ENCODE measurements around the gene FRYL.
"Not testable (repeated sequence)": the region's sequence is repeated elsewhere in the genome, so short reads cannot be mapped to it uniquely, and the experiment has no call there.

Gene FRYL

DNA sequence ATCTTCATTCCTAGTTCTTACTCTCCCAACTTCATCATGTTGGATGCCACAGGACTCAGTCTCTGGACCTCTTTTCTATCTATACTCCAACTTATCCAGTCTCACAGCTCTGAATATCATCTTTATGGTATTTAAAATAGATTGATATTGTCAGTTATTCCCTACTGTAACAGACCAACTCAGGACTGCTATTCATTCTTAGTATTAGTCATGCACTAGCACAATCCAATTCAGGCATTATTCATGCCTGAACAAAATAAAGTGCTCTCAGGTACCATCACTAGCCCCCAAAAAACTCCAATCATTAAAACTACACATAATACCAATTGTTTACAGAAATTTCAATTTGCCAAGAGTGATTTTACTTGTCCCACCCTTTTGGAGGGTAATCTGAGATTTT is 37.7 kb downstream of the FRYL start:
- no peak for FAIRE-seq

DNA sequence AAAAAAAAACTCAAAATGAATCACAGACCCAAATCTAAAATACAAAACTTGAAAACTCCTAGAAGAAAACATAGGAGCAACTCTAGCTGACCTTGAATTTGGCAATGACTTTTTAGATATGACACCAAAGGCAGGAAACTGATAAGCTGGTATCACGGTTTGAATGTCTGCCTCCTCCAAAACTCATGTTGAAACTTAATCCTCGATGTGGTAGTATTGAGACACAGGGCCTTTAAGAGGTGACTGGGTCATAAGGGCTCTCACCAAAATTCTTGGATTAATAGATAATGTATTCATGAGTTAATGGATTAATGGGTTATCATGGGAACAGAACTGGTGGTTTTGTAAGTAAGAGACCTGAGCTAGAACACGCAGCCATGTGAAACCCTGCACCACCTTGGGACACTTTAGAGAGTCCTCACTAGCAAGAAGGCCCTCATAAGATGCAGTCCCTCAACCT is 40.5 kb downstream of the FRYL start:
- no peak for FAIRE-seq

DNA sequence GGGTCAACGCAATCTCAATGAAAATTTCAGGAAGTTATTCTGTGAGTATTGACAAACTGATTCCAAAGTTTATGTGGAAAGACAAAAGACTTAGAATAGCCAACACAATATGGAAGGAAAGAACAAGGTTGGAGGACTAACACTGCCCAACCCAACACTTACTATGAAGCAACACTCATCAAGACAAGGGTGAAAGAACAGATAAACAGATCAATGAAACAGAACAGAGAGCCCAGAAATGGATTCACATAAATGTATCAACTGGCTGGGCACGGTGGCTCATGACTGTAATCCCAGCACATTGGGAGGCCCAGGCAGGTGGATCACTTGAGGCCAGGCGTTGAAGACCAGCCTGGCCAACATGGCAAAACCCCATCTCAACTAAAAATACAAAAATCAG is 41.2 kb downstream of the FRYL start:
- no peak for FAIRE-seq

DNA sequence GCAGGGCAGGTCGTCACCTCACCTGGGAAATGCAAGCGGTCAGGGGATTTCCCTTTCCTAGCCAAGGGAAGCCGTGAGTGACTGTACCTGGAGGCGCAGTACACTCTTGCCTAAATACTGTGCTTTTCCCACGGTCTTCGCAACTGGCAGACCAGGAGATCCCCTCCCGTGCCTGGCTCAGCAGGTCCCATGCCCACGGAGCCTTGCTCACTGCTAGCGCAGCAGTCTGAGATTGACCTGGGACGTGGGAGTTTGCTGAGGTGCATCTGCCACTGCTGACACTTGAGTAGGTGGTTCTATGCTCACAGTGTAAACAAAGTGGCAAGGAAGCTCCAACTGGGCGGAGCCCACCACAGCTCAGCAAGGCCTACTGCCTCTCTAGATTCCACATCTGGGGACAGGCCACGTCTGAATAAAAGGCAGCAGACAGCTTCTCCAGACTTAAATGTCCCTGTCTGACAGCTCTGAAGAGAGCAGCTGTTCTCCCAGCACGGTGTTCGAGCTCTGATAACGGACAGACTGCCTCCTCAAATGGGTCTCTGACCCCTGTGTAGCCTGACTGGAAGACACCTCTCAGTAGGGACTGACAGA is 51.1 kb downstream of the FRYL start:
- not testable (repeated sequence) for FAIRE-seq

DNA sequence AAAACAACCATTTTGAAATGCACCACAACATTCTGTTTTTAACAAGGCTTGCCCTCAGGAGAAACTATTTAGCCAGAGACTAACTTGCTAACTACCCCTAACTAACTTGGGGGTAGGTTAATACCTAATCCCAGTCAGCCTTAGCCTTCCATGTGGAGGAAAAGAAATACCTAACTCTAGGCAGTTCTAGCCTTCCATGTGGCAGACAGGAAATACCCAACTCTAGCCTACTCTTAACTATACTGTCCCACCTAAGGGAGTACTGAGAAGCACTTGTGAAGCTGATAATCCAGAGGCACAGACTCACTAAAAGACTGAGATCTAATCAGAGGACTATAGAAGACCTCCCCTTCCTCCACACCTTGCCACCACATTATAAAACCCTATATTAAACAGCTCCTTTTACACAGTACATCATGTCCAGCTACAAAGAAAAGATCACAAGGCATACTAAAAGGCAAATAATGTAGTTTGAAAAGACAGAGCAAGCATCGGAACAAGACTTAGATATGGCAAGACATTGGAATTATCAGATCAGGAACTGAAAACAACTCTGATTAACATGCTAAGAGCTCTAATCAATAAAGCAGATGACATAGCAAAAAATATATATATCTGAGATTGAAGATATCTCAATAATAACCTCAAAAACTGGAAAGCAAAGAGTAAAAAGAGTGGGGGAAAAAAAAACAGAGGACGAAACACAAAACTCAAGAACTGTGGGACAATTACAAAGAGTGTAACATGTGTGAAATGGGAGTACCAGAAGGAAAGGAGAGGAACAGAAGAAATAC is 52.2 kb downstream of the FRYL start:
- no peak for FAIRE-seq

DNA sequence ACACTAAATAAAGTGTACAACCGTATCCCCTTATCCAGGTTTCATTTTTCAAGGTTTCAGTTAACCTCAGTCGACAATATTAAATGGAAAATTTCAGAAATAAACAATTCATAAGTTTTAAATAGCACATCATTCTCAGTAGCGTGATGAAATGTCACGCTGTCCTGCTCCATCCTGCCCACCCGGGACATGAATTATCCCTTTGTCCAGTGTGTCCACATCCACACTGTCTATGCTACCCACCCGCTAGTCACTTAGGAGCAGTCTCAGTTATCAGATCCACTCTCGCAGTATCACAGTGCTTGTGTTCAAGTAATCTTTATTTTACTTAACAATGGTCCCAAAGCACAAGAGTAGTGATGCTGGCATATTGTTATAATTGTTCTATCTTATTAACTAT is 54.7 kb downstream of the FRYL start:
- no peak for FAIRE-seq

DNA sequence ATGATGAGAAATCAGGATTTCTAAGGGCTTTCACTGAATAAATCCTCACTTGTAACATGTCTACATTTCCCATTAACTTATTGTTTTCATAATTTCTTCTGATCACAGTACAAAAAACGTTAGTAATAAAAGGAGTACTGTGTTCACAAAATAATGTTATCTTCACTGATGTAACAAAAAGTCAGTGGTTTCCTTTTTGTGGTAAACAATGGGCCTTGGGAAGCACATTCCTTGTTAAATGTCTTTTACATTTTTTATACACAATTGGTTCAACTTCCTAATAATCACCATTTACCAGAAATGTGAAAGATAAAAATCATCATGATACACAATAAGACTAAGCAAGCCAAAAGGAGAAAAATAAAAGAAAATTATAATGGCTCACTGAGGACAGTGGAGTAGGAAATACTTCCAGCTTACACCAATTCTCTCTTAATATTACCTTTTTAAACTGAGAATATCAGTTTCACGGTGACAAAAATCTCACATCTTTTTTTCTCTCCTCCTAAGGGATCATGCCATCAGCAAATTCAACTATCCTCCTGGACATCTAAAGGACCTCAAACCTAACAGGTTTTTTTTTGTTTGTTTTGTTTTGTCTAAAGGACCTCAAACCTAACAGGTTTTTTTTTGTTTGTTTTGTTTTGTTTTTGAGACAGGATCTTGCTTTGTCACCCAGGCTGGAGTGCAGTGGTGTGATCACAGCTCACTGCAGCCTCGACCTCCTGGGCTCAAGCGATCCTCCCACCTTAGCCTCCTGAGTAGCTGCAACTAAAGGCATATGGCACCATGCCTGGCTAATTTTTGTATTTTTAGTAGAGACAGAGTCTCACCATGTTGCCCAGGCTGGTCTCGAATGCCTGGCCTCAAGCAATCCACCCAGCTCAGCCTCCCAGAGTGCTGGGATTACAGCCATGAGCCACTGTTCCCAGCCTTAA is 57.3 kb downstream of the FRYL start:
- no peak for FAIRE-seq

DNA sequence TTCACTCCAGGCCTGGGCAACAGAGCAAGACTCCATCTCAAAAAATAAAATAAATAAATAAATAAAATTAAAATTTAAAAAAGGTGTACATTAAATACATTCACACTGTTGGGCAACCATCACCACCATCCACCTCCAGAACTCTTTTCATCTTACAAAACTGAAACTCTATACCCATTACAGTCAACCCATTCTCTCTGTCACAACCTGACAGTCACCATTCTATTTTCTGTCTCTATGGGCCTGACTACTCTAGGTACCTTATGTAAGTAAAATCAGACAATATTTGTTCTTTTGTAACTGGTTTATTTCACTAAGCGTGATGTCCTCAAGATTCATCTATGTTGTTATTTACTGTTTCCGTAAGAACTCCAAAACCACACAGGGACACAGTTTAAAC is 59.6 kb downstream of the FRYL start:
- no peak for FAIRE-seq

DNA sequence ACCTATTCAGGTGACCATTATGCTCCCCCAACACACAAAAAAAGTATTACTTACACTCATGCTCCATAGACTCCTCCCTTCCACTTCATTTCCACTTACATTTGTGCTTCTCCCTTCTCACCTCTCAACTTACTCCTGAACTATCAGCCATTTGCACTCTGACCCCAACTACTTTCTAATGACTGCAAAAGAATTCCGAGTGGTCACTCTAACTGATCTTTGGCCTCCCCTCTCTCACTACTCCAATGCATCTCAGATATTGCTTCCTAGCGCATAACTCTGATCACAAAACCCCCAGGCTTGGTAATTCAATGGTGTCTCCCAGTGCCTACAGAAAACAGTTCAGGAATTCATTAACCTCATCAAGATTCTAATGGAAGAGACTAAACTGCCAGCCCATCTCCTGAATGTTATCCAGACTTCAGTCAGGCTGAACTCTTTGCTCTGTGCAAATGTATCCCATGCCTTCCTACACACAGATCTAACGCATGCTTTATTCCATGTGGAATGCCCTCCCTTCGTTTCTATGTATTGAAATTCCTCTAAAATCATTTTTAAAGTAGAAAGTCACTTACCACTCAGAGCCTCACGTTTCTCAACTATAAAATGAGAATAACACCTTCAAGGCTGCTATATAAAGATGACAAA is 61.1 kb downstream of the FRYL start:
- FAIRE-seq = no peak

DNA sequence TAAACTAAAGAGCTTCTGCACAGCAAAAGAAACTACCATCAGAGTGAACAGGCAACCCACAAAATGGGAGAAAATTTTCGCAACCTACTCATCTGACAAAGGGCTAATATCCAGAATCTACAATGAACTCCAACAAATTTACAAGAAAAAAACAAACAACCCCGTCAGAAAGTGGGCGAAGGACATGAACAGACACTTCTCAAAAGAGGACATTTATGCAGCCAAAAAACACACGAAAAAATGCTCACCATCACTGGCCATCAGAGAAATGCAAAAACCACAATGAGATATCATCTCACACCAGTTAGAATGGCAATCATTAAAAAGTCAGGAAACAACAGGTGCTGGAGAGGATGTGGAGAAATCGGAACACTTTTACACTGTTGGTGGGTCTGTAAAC is 63.8 kb downstream of the FRYL start:
- FAIRE-seq = not testable (repeated sequence)

DNA sequence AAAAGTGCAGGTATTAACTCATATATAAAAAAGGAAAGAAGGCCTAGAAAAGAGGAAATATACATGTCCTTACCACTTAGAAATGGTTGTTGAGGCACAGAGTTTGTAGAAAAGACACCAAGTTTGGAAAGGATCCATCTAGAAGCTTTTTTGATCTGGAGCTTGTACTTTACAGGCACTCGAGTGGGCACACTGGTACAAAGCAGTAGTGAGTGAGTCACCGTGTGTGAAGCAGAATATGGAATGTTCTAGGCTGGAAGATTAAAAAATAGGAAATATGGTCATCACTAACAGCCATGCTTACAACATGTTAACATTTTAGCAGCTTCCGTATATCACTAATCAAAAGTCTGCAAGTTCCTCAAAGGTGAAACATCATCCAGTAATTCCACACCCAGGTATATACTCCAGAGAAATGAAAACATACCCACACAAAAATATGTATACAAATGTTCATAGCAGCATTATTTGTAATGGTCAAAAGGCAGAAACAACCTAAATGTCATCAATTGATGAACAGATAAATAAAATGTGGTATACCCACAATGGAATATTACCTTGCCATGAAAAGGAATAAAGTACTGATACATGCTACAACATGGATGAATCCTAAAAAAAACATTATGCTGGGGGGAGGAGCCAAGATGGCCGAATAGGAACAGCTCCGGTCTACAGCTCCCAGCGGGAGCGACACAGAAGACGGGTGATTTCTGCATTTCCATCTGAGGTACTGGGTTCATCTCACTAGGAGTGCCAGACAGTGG is 69.5 kb downstream of the FRYL start:
- no peak for FAIRE-seq

DNA sequence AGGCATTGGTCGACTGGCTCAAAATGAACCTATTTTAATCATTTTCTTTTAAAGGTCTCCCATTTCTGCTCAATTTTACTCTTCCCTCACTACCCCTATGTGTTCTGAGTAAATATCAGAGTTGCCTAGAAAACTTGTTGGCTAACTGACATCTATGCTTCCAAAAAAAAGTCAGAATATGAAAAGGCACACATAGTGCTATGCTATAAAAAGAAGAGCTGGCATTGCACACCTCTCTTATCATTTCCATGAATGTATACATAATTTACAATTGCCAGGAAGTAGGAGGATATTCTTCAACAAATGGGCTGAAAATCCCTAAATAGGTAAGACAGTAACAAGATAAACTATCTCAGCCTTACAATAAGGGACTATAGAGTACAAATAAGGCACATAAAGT is 70.2 kb downstream of the FRYL start:
- FAIRE-seq = no peak

DNA sequence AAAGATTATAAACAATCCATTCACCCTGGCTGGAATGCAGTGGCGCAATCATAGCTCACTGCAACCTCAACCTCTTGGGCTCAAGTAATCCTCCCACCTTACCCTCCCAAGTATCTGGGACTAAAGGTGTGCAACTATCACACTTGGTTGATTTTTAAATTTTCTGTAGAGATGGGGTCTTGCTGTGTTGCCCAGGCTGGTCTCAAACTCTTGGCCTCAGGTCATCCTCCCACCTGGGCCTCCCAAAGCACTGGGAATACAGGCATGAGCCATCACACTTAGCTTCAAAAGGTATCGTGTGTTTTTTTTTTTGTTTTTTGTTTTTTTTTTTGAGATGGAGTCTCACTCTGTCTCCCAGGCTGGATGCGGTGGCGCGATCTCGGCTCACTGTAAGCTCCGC is 71.5 kb downstream of the FRYL start:
- no peak for FAIRE-seq

DNA sequence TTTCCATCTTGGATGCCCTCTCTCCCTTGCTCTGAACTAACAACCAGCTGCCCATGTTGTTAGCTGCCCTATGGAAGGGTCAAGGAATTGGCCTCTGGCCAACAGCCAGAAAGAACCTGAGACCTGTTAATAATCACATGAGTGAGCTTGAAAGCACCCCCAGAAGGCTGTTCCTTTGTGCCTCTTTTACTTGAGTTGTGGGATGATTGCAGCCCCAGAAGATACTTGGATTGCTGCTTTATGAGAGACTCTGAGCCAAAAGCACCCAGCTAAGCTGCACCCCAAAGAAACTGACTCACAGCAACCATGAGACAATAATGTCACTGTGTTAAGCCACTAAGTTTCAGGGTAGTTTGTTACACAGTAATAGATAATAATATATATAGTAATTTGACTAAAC is 73.3 kb downstream of the FRYL start:
- no peak for FAIRE-seq

DNA sequence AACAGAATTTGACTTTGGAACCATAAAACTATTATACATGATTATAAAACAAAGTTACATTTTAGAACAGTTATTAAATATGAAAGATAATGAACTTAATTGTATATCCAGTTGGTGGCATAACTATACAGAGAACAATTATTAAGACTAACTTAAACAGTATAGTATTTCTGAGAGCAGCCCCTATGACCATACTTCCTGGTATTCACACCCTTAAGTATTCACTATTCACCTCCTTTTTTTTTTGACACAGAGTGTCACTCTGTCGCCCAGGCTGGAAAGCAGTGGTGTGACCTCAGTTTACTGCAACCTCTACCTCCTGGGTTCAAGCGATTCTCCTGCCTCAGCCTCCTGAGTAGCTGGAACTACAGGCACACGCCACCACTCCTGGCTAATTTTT is 74.5 kb downstream of the FRYL start:
- peak; percentile 60 for FAIRE-seq

DNA sequence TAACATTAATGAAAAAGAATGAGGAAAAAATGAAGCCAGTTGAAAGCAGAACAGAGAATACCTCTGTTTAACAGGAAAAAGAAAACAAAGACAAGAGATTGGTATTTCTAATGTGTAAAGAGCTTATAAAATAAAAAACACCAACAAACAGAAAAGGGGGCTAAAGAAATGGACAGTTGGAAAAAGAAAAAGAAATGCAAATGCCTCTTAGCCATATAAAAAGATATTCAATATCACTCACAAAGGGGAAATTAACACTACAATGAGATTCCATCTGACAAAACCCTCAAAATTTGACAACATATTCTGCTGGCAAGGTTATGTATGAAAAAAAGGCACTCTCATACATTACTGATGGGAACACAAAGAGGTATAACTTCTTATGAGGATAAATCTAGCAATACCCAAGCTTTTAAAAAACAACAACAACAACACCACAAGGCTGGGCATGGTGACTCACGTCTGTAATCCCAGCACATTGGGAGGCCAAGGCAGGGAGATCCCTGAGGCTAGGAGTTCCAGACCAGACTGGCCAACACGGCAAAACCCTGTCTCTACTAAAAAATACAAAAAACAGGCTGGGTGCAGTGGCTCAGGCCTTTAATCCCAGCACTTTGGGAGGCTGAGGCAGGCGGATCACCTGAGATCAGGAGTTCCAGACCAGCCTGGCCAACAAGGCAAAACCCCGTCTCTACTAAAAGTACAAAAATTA is 75.8 kb downstream of the FRYL start:
- FAIRE-seq = no peak

DNA sequence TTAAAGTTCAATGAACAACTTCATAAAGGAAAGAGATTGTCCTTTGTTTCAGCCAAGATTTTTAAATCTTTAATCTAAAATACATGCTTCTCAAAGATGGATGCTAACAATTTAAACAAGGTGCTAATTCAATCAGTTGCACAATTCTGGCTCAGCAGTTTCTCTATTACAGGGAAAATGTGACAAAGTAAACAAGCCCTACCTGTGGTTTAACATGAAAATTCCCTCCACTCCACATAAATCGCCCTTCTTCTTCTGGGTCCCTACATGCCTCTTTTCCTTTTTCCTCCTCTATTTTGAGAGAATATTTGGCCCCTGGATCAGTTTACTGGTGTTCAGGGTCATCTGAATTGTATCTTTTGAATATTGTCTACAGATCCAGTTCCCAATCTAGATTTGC is 80.6 kb downstream of the FRYL start:
- FAIRE-seq = peak; percentile 88

DNA sequence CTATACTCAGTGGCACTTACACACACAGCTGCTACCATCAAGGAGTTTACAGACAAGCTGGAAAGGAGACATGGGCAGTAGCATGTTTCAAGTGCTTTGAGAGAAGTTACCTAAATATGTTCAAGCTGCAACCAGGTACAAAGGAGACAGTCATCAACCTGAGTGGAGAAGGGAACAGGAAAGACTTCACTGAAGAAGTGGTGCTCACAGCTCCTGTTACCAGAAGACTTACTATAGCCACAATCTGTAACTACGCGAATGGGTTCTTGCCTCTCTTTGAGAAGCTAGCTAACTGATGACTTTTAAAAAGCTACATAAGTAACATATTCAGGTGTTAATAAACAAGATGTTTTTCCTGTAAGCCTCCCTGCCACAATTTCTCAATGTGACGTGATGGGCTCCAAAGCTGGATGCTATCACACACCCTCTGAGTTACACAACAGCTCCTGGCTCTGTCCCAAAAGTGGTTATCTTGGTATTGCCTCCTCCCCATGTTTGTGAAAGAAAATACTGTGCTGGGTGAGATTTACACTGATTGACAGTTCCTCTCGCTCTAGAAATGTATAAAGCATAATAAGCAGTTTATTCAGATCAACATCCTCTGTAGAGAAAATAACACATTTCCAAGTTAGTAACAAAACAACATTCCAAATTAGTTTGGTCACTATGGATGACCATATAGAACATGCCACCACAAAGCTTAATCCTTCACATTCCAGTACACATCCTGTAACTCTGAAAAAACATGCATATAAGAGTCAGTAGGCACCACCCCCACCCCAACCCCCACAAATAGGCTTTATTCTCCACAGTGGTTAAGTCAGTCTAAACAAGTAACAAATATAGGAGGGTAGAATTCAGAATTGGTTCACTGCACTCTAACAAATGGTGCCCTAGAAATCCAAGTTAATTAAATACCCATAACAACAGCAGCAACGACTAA is 81.8 kb downstream of the FRYL start:
- no peak for FAIRE-seq

DNA sequence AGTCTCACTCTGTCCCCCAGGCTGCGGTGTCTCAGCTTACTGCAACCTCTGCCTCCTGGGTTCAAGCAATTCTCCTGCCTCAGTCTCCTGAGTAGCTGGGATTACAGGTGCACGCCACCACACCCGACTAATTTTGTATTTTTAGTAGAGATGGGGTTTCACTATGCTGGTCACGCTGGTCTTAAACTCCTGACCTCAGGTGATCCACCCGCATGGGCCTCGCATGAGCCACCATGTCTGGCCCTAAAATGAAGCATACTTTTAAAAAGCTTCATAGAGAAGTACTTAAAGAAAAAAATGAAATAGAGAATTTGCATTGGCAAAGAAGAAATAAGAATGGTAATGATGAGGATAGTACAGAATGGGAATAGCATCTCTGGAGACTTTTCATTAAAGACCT is 82.6 kb downstream of the FRYL start:
- FAIRE-seq = not testable (repeated sequence)

DNA sequence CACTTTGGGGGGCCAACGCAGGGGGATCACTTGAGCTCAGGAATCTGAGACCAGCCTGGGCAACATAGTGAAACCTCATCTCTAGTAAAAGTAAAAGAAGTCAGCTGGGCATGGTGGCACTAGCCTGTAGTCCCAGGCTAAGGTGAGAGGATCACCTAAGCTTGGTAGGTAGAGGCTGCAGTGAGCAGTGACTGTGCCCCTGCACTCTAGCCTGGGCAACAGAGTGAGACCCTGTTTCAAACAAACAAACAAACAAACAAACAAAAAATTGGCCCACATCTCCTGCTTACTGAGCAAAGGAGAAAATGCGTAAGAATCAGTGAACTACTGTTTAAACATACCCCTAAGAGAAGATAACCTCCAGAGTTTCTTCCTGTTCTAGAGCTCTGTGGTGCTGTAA is 85.3 kb downstream of the FRYL start:
- no peak for FAIRE-seq
